Mesenchymal stem cell (in vitro differentiated cells and primary cell): Measurements from ENCODE around the gene TANC1.
A peak's percentile ranks its signal among the peaks of the same experiment; 100 is the strongest.

Experiments used
- DNase-seq: peaks from one replicate; pipeline ENCODE4 v3.0.0-alpha.2; 2013
- H2AFZ ChIP-seq: one replicate; pipeline ENCODE4 v1.6.1; 2013; ENCODE audit warnings: low read depth, mild to moderate bottlenecking, control low read depth, inconsistent platforms, low read length, moderate library complexity
- H2AK5ac ChIP-seq: 2 replicates; pipeline ENCODE4 v1.6.1; 2013; ENCODE audit warnings: low read length, moderate library complexity, mild to moderate bottlenecking, inconsistent platforms; ENCODE audit not compliant: severe bottlenecking
- H2BK120ac ChIP-seq: one replicate; pipeline ENCODE4 v1.6.1; 2013; ENCODE audit warnings: low read depth, mild to moderate bottlenecking, inconsistent platforms, low read length, moderate library complexity
- H2BK12ac ChIP-seq, 2 experiments: one replicate each; pipeline ENCODE4 v1.6.1; 2013; ENCODE audit warnings: inconsistent platforms in 2 of 2, low read length in 2 of 2, mild to moderate bottlenecking in 2 of 2, moderate library complexity in 2 of 2, control low read depth in 1 of 2
- H2BK15ac ChIP-seq: one replicate; pipeline ENCODE4 v1.6.1; 2013; ENCODE audit warnings: mild to moderate bottlenecking, low read depth, inconsistent platforms; ENCODE audit not compliant: poor library complexity, severe bottlenecking
- H2BK5ac ChIP-seq: 2 replicates; pipeline ENCODE4 v1.6.1; 2013; ENCODE audit warnings: low read depth, mild to moderate bottlenecking, low read length, control low read depth, inconsistent platforms; ENCODE audit not compliant: poor library complexity, severe bottlenecking
- H3K14ac ChIP-seq, 2 experiments: one replicate each; pipeline ENCODE4 v1.6.1; 2013; ENCODE audit warnings: inconsistent platforms in 2 of 2, low read length in 2 of 2, control low read depth in 1 of 2, mild to moderate bottlenecking in 1 of 2, moderate library complexity in 1 of 2
- H3K18ac ChIP-seq, 2 experiments: one replicate each; pipeline ENCODE4 v1.6.1; 2013; ENCODE audit warnings: inconsistent platforms in 2 of 2, low read length in 2 of 2, control low read depth in 1 of 2, low read depth in 1 of 2, mild to moderate bottlenecking in 1 of 2
- H3K23ac ChIP-seq, 2 experiments: one replicate each; pipeline ENCODE4 v1.6.1; 2013; ENCODE audit warnings: inconsistent platforms in 2 of 2, low read length in 2 of 2, mild to moderate bottlenecking in 2 of 2, moderate library complexity in 2 of 2, control low read depth in 1 of 2
- H3K27ac ChIP-seq: 2 replicates; pipeline ENCODE4 v1.5.1; 2013; ENCODE audit warnings: mild to moderate bottlenecking, moderate library complexity, low read length, control low read depth, inconsistent platforms; ENCODE audit not compliant: poor library complexity, severe bottlenecking
- H3K27me3 ChIP-seq, 2 experiments: 2 replicates each; pipeline versions ENCODE4 v1.6.1 to v1.7.0; 2013; ENCODE audit warnings: low read length in 2 of 2, mild to moderate bottlenecking in 2 of 2, moderate library complexity in 2 of 2, control low read depth in 1 of 2, inconsistent platforms in 1 of 2; ENCODE audit not compliant: control insufficient read depth in 1 of 2, insufficient read depth in 1 of 2
- H3K36me3 ChIP-seq, 2 experiments: 2 replicates each; pipeline versions ENCODE4 v1.6.1 to v1.7.0; 2013; ENCODE audit warnings: low read length in 2 of 2, control low read depth in 1 of 2, inconsistent platforms in 1 of 2, low read depth in 1 of 2, mild to moderate bottlenecking in 1 of 2; ENCODE audit not compliant: insufficient read depth in 2 of 2, control insufficient read depth in 1 of 2
- H3K4ac ChIP-seq, 2 experiments: one replicate each; pipeline ENCODE4 v1.6.1; 2013; ENCODE audit warnings: inconsistent platforms in 2 of 2, low read length in 2 of 2, mild to moderate bottlenecking in 2 of 2, moderate library complexity in 2 of 2, control low read depth in 1 of 2, low read depth in 1 of 2
- H3K4me1 ChIP-seq: 2 replicates; pipeline ENCODE4 v1.6.1; 2013; ENCODE audit warnings: low read depth, low read length, control low read depth; ENCODE audit not compliant: control insufficient read depth, insufficient read depth
- H3K4me2 ChIP-seq: 2 replicates; pipeline ENCODE4 v1.6.1; 2013; ENCODE audit warnings: low read length, mild to moderate bottlenecking, inconsistent platforms; ENCODE audit not compliant: poor library complexity, severe bottlenecking
- H3K4me3 ChIP-seq, 2 experiments: 2 replicates each; pipeline versions ENCODE4 v1.5.1 to v1.7.0; 2013; ENCODE audit warnings: low read length in 2 of 2, mild to moderate bottlenecking in 2 of 2, control low read depth in 1 of 2, low read depth in 1 of 2; ENCODE audit not compliant: insufficient read depth in 1 of 2
- H3K79me1 ChIP-seq: replicated peaks from 2 replicates; pipeline ENCODE4 v1.6.1; 2013; ENCODE audit warnings: mild to moderate bottlenecking, control low read depth, low read length, inconsistent platforms; ENCODE audit not compliant: poor library complexity, severe bottlenecking
- H3K9ac ChIP-seq: 2 replicates; pipeline ENCODE4 v1.7.0; 2013; ENCODE audit warnings: mild to moderate bottlenecking, low read length, moderate library complexity
- H3K9me3 ChIP-seq: 2 replicates; pipeline ENCODE4 v1.7.0; 2013; ENCODE audit warnings: mild to moderate bottlenecking, low read length; ENCODE audit not compliant: control insufficient read depth
- H4K8ac ChIP-seq: one replicate; pipeline ENCODE4 v1.6.1; 2013; ENCODE audit warnings: inconsistent platforms, mild to moderate bottlenecking, low read length, moderate library complexity
- H4K91ac ChIP-seq: one replicate; pipeline ENCODE4 v1.6.1; 2013; ENCODE audit warnings: mild to moderate bottlenecking, low read length, inconsistent platforms
- whole genome bisulfite sequencing: methylation state at CpG from one replicate; pipeline ENCODE4 v1.1.7; 2013; ENCODE audit warnings: mixed read lengths; 5-methylcytosine and 5-hydroxymethylcytosine counted together

TANC1 gene

DNA sequence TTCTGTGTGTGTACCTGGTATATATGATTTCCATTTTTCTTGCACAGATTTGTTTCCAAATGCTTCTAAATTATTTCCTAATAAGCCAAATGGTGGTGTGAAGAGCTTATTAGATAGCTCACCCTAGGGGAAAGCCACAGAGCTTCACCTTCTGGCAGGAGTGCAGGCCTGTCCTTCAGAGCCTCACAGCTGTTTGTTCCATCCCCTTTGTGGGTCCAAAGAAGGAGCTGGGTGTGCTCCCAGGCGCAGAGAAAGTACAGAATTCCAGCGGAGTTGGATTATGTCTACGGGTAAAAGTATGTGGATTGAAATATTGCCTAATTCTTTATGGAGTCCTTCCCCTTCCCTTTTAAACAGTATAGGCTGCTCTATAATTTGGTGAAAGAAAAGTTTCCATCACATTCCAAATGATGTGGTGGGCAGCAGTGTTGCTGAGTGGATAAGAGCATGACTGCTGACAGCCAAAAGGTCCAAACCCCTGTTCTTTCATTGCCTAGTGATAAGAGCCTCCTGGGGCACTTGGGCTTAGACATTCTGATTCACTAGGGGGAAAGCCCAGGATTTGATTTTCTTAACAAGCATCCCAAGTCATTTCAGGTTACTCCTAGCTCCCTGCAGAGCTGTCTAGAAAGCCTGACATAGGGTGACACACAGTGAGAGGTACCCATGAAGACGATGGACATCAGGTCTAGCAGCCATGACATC is 231.5 kb downstream of the TANC1 start:
- H3K36me3 ChIP-seq = peaks cover 24 to 40% of the 10 kb centered on the region in 2 experiments
- no peak overlapping the region for H3K14ac ChIP-seq
- no peak overlapping the region for H2BK15ac ChIP-seq
- no peak overlapping the region for H3K4me2 ChIP-seq
- no peak overlapping the region for H3K23ac ChIP-seq
- no peaks in the 10 kb centered on the region for H3K27me3 ChIP-seq
- peak overlapping the region in 1 of 2 experiments; percentile 24 for H3K4ac ChIP-seq
- DNase-seq = peak; percentile 20
- no peak overlapping the region for H2AFZ ChIP-seq
- H3K4me3 ChIP-seq = no peak overlapping the region
- no peak overlapping the region for H2BK5ac ChIP-seq
- no peak overlapping the region for H4K91ac ChIP-seq
- no peak overlapping the region for H2BK120ac ChIP-seq
- H3K27ac ChIP-seq = no peak overlapping the region
- no peak overlapping the region for H3K9ac ChIP-seq
- H2BK12ac ChIP-seq = no peak overlapping the region
- no peak overlapping the region for H2AK5ac ChIP-seq
- no peaks in the 10 kb centered on the region for H3K9me3 ChIP-seq
- peaks cover 20% of the 10 kb centered on the region for H3K4me1 ChIP-seq
- 97% methylated on average over 3 of the region's 4 CpGs for WGBS
- H3K18ac ChIP-seq = no peak overlapping the region
- peaks cover 14% of the 10 kb centered on the region for H3K79me1 ChIP-seq
- H4K8ac ChIP-seq = no peak overlapping the region

DNA sequence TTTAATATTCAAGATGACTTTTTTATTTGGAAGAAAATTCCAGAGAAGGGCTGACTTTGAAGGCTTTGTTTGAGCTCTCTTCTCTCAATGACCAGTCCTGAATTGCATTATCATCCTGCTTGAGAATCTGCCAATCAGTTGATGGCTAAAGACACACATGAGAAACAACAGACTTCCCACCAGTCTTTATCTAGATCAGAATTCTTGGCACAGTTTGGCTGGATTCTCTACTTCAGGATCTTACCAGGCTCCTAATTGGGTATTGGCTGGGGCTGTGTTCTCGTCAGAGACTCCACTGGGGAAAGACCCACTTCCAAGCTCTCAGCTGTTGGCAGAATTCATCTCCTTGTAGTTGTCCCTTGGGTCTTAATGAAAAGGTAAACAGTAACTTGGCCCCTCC is 232.1 kb downstream of the TANC1 start:
- H4K91ac ChIP-seq = no peak overlapping the region
- H3K79me1 ChIP-seq = peaks cover 16% of the 10 kb centered on the region
- H3K4me1 ChIP-seq = peaks cover 20% of the 10 kb centered on the region
- DNase-seq = peak; percentile 46
- H3K9me3 ChIP-seq = no peaks in the 10 kb centered on the region
- peaks cover 25 to 40% of the 10 kb centered on the region in 2 experiments for H3K36me3 ChIP-seq
- no peak overlapping the region for H2BK15ac ChIP-seq
- no peaks in the 10 kb centered on the region for H3K27me3 ChIP-seq
- no peak overlapping the region for H3K9ac ChIP-seq
- H3K27ac ChIP-seq = no peak overlapping the region
- no CpG with 5 or more reads among the region's 1 CpG for WGBS
- H4K8ac ChIP-seq = no peak overlapping the region
- H2BK5ac ChIP-seq = no peak overlapping the region
- no peak overlapping the region for H3K14ac ChIP-seq
- H3K23ac ChIP-seq = no peak overlapping the region
- H3K4me3 ChIP-seq = no peak overlapping the region
- no peak overlapping the region for H2BK120ac ChIP-seq
- H2AFZ ChIP-seq = no peak overlapping the region
- H3K4me2 ChIP-seq = no peak overlapping the region
- H2BK12ac ChIP-seq = no peak overlapping the region
- no peak overlapping the region for H2AK5ac ChIP-seq
- no peak overlapping the region for H3K4ac ChIP-seq
- no peak overlapping the region for H3K18ac ChIP-seq

- 54% methylated on average over 8 of the region's 8 CpGs for WGBS
- H3K4ac ChIP-seq = no peak overlapping the region
Observed at GRCh38 chr2:159201360-159202063, 233.1 kb downstream of the TANC1 start.

DNA sequence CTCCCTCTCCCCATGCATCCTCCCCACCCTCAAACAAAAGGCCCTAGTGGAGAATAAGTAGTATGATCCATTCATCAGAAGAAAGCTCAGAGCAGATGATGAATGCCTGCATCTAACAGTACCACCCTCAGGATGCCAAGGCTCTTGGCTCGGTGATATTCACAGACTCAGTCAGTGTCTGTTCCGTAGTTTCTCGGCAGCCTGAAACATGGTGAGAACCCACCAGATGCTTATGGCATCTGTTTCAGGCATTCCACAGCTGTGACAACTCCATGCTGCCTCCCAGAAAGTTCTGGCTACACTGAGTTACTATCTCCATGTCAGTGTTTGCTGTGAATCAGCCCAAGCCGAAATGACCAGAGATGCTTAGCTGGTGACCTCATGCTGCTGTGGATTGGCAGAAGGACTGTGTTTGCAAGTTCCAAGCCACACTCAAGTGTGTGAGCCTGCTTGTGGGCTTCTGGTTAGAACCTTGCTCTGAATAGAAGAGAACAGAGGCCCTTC is 234.2 kb downstream of the TANC1 start:
- no peak overlapping the region for H2BK120ac ChIP-seq
- peaks cover 13% of the 10 kb centered on the region for H3K4me1 ChIP-seq

More at GRCh38 chr2:159201360-159202063, 233.1 kb downstream of the TANC1 start:
- H2BK12ac ChIP-seq = peak overlapping the region in 1 of 2 experiments; percentile 58
- peaks cover 16% of the 10 kb centered on the region for H3K79me1 ChIP-seq
- H3K27ac ChIP-seq = peak overlapping the region; percentile 77
- H3K36me3 ChIP-seq = peaks cover 23 to 38% of the 10 kb centered on the region in 2 experiments
- DNase-seq = peak; percentile 90
- peaks cover 16% of the 10 kb centered on the region for H3K4me1 ChIP-seq
- H3K9ac ChIP-seq = no peak overlapping the region
- H3K14ac ChIP-seq = no peak overlapping the region
- no peak overlapping the region for H3K23ac ChIP-seq
- no peak overlapping the region for H3K4me2 ChIP-seq
- no peaks in the 10 kb centered on the region for H3K9me3 ChIP-seq
- H4K8ac ChIP-seq = no peak overlapping the region
- H2BK5ac ChIP-seq = no peak overlapping the region
- H3K4me3 ChIP-seq = no peak overlapping the region
- H2BK15ac ChIP-seq = no peak overlapping the region
- no peak overlapping the region for H4K91ac ChIP-seq
- H2AFZ ChIP-seq = no peak overlapping the region
- peak overlapping the region; percentile 42 for H2AK5ac ChIP-seq
- peak overlapping the region in 1 of 2 experiments; percentile 1 for H3K18ac ChIP-seq
- no peaks in the 10 kb centered on the region for H3K27me3 ChIP-seq
- H2BK120ac ChIP-seq = no peak overlapping the region

More for the DNA sequence above, 234.2 kb downstream of the TANC1 start:
- Histone ChIP-seq H3K9me3 (no peaks in the 10 kb centered on the region), H2AK5ac (no peak overlapping the region), H3K18ac (no peak overlapping the region), H3K4me3 (no peak overlapping the region), H3K14ac (no peak overlapping the region), H3K4ac (no peak overlapping the region), H4K91ac (no peak overlapping the region), H3K9ac (peak overlapping the region; percentile 63), H3K27ac (peak overlapping the region; percentile 84), H2AFZ (no peak overlapping the region), H3K23ac (no peak overlapping the region), H3K27me3 (no peaks in the 10 kb centered on the region), H3K4me2 (no peak overlapping the region), H2BK15ac (no peak overlapping the region), H3K79me1 (peaks cover 16% of the 10 kb centered on the region), H2BK5ac (no peak overlapping the region), H3K36me3 (peaks cover 18 to 35% of the 10 kb centered on the region in 2 experiments), H2BK12ac (no peak overlapping the region), H4K8ac (no peak overlapping the region)
- whole genome bisulfite sequencing = under 1% methylated on average over 4 of the region's 4 CpGs
- DNase-seq = peak; percentile 100
